ENCODE measurements around the gene RHBDD3. TPM values are rescaled to one million over a fixed set of nuclear protein-coding genes. Genes with fewer than 3 reads are reported as not detected.

The RHBDD3 gene
- total RNA-seq, 4 donors from 2014 or later, result 19.8 to 38.0 (median 28.6) TPM

DNA sequence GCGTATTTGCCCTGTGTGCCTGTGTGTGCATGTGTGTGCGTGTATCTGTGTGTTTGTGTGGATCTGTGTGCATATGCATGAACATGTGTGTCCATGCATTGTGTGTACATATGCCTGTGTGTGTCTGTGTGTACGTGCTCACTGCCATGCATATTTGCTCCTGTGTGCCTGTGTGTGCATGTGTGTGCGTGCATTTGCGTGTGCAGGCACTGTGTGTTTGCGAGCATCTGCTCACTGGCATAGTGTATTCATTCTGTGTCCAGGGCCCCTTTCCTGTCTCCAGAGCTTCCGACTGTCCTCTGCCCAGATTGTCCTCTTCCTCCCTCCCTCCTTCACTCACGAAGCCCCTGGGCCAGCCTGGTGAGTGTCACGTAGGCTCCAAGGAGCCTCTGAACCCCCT is 56.3 kb downstream of the RHBDD3 start:
- H3K4me3 ChIP-seq, result no peak overlapping the region
- no peaks in the 10 kb centered on the region for H3K36me3 ChIP-seq
- no peak for TF ChIP-seq POLR2A (IDR thresholded peaks at IDR 0.05)
- TF ChIP-seq, protein P1, sequence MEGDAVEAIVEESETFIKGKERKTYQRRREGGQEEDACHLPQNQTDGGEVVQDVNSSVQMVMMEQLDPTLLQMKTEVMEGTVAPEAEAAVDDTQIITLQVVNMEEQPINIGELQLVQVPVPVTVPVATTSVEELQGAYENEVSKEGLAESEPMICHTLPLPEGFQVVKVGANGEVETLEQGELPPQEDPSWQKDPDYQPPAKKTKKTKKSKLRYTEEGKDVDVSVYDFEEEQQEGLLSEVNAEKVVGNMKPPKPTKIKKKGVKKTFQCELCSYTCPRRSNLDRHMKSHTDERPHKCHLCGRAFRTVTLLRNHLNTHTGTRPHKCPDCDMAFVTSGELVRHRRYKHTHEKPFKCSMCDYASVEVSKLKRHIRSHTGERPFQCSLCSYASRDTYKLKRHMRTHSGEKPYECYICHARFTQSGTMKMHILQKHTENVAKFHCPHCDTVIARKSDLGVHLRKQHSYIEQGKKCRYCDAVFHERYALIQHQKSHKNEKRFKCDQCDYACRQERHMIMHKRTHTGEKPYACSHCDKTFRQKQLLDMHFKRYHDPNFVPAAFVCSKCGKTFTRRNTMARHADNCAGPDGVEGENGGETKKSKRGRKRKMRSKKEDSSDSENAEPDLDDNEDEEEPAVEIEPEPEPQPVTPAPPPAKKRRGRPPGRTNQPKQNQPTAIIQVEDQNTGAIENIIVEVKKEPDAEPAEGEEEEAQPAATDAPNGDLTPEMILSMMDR (IDR thresholded peaks at IDR 0.05 in 4 of 5, conservative IDR thresholded peaks at IDR 0.05 in 1 of 5), result no peak
- no peaks in the 10 kb centered on the region for H3K9me3 ChIP-seq
- peaks cover 3 to 6% (median 3%) of the 10 kb centered on the region in 3 donors for H3K27me3 ChIP-seq
- DNase-seq, result no peak
- H3K27ac ChIP-seq, result no peak overlapping the region
- intact Hi-C loops (cut with DNase I; ENCODE audit: low total_unique reads) (no loop called here), in situ Hi-C loops (cut with MboI; ENCODE audit: low sequenced_read_pairs in 4 of 4) (no loop called here)
- no peak for ATAC-seq
- no peaks in the 10 kb centered on the region for H3K4me1 ChIP-seq

DNA sequence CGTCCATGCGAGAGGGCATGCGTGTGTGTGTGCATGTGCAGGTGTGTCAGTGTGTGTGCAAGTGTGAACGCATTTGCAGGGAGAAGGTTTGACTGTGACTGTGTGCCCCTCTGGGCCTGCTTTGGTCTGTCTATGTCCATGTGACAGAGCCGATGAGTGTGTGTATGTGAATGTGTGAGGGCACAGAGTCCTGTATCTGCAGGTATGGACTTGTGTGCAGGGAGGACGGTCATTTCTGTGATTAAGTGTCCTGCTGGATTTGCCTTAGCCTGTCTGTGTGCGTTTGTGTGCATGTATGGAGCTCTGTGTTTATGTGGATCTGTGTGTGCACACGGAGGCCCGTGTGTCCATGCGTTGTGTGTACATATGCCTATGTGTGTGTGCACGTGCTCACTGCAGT is 56.7 kb downstream of the RHBDD3 start:
- peaks cover 6 to 10% (median 7%) of the 10 kb centered on the region in 3 donors for H3K27me3 ChIP-seq
- intact Hi-C loops (cut with DNase I; ENCODE audit: low total_unique reads) (no loop called here), in situ Hi-C loops (cut with MboI; ENCODE audit: low sequenced_read_pairs in 4 of 4) (no loop called here)
- H3K9me3 ChIP-seq, result no peaks in the 10 kb centered on the region
- H3K4me3 ChIP-seq, result no peak overlapping the region
- no peak overlapping the region for H3K27ac ChIP-seq
- ATAC-seq, result no peak
- DNase-seq, result no peak
- no peaks in the 10 kb centered on the region for H3K36me3 ChIP-seq
- H3K4me1 ChIP-seq, result no peaks in the 10 kb centered on the region
- no peak for TF ChIP-seq POLR2A (IDR thresholded peaks at IDR 0.05)
- TF ChIP-seq, protein P1 (IDR thresholded peaks at IDR 0.05 in 4 of 5, conservative IDR thresholded peaks at IDR 0.05 in 1 of 5), result no peak

Other genes with a start within 250 kb of the RHBDD3 start
- gene C22orf31, start 206.2 kb downstream of the RHBDD3 start, total RNA-seq, result not detected
- gene KREMEN1, start 194.9 kb downstream of the RHBDD3 start, total RNA-seq, result 10 to 100 TPM in 3 of 4 donors, 1 to 10 TPM in 1; 7.5 to 35.8 (median 15.4) TPM
- 1 to 10 TPM in 1 of 4 donors, under 1 TPM in 1, not detected in 2; 0.33 to 1.8 TPM for gene EMID1, start 62.1 kb downstream of the RHBDD3 start, total RNA-seq
- gene EWSR1, start 287 bp upstream of the RHBDD3 start, total RNA-seq, result 100 to 1,000 TPM; 192 to 269 (median 202) TPM
- gene GAS2L1, start 38.7 kb upstream of the RHBDD3 start, total RNA-seq, result 10 to 100 TPM in 1 of 4 donors, 1 to 10 TPM in 3; 4.8 to 23.0 (median 6.6) TPM
- gene RASL10A, start 47.7 kb upstream of the RHBDD3 start, total RNA-seq, result 1 to 10 TPM in 1 of 4 donors, under 1 TPM in 1, not detected in 2; 0.13 to 1.2 TPM
- 10 to 100 TPM; 26.5 to 44.6 (median 37.3) TPM for gene AP1B1, start 120.6 kb upstream of the RHBDD3 start, total RNA-seq
- not detected for gene RFPL1, start 170.6 kb upstream of the RHBDD3 start, total RNA-seq
- gene NEFH, start 212.2 kb upstream of the RHBDD3 start, total RNA-seq, result under 1 TPM in 2 of 4 donors, not detected in 2; 0.15 to 0.18 TPM